Hepatocyte (in vitro differentiated cells): ENCODE measurements around the gene DTNBP1.

Experiments used
- CTCF ChIP-seq: fragments of 200-600 bp; sonication (generic); IDR thresholded peaks from 2 replicates; pipeline ENCODE4 v1.5.1; 2016; ENCODE audit warnings: antibody characterized with exemption, mild to moderate bottlenecking; ENCODE audit not compliant: poor library complexity
- EZH2 ChIP-seq: fragments of 200-600 bp; sonication (generic); IDR thresholded peaks from 2 replicates; pipeline ENCODE4 v1.6.1; 2016; ENCODE audit warnings: antibody characterized with exemption, mild to moderate bottlenecking, borderline replicate concordance

GRCh38 chr6:15561447-15562199 lies 101.2 kb downstream of the DTNBP1 start:
- no peak for TF ChIP-seq EZH2
- TF ChIP-seq CTCF, result no peak
